GM10847 (cell line): ENCODE measurements around the gene SLC9A1.

ENCODE experiments used
- POLR2A ChIP-seq: IDR thresholded peaks from 2 replicates; pipeline ENCODE4 v1.6.1; 2011; ENCODE audit not compliant: insufficient read length; ENCODE audit errors: extremely low read depth

Gene SLC9A1

GRCh38 chr1:27103498-27103897 lies 51.4 kb downstream of the SLC9A1 start:
- no peak for TF ChIP-seq POLR2A

- TF ChIP-seq POLR2A: no peak
Observed at GRCh38 chr1:27102707-27103468, 52.0 kb downstream of the SLC9A1 start.

- no peak for TF ChIP-seq POLR2A
Observed at GRCh38 chr1:27102134-27102706, 52.7 kb downstream of the SLC9A1 start.

- TF ChIP-seq POLR2A: no peak
Observed at GRCh38 chr1:27101696-27102095, 53.2 kb downstream of the SLC9A1 start.

- no peak for TF ChIP-seq POLR2A
Observed at GRCh38 chr1:27101054-27101491, 53.9 kb downstream of the SLC9A1 start.

GRCh38 chr1:27100335-27101053 lies 54.4 kb downstream of the SLC9A1 start:
- no peak for TF ChIP-seq POLR2A

GRCh38 chr1:27099587-27100334 lies 55.2 kb downstream of the SLC9A1 start:
- TF ChIP-seq POLR2A: no peak

- TF ChIP-seq POLR2A: no peak
Observed at GRCh38 chr1:27099135-27099586, 55.8 kb downstream of the SLC9A1 start.

GRCh38 chr1:27098431-27099134 lies 56.3 kb downstream of the SLC9A1 start:
- no peak for TF ChIP-seq POLR2A

- no peak for TF ChIP-seq POLR2A
Observed at GRCh38 chr1:27097484-27097917, 57.4 kb downstream of the SLC9A1 start.

- TF ChIP-seq POLR2A: no peak
Observed at GRCh38 chr1:27095576-27095975, 59.3 kb downstream of the SLC9A1 start.

GRCh38 chr1:27092888-27093287 lies 62.0 kb downstream of the SLC9A1 start:
- no peak for TF ChIP-seq POLR2A

- no peak for TF ChIP-seq POLR2A
Observed at GRCh38 chr1:27090911-27091310, 64.0 kb downstream of the SLC9A1 start.

GRCh38 chr1:27087371-27088220 lies 67.3 kb downstream of the SLC9A1 start:
- TF ChIP-seq POLR2A: no peak

- TF ChIP-seq POLR2A: no peak
Observed at GRCh38 chr1:27086628-27087027, 68.3 kb downstream of the SLC9A1 start.
